GM20431 (cell line): ENCODE results near the gene MYO5B.

Source experiments
- in situ Hi-C: fragments of 300-500 bp; cut with MseI, MboI; formaldehyde crosslinking; loops from one replicate; pipeline ENCODE4 v1.15.0; 2020; ENCODE audit warnings: low sequenced_read_pairs; ENCODE audit not compliant: unreplicated experiment

Gene MYO5B

DNA sequence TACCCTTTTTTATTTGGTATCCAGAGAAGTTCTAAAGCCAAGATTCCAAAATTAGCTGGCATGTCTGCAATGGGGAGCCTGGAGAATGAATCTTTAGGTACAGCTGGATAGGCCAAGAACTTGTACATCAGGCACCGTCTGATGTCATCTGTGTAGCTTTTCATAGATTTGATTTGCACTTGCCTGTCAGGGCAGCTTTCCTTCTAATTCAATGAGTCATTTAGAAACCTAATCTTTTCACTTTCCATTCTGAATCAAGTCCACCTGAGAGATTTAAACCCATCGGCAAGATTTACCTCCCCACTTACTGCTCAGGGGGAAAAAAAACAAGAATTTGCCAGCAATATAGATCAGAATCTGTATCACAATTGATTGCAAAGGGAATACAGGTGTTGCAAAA, 320.7 kb downstream of the MYO5B start:
- in situ Hi-C loops = no loop called here

DNA sequence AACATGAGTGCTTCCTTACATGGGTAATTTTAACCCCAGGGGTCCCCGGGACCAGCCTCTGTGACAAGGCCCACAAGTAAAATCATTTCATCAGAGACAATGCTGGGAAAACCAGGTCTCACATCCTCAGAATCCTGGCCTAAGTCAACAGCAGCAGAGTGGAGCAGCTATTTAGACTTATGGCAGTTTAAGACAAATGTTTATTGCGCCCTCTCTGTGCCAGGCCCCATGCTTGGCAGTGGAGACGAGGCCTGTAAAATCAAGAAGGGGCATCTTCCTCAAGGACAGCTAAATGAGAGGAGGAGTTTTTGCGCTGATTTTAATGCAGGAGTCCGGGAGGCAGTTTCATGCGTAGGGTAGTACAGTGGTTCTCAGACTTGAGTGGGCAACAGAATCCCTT, 325.6 kb downstream of the MYO5B start:
- in situ Hi-C loops = no loop called here

DNA sequence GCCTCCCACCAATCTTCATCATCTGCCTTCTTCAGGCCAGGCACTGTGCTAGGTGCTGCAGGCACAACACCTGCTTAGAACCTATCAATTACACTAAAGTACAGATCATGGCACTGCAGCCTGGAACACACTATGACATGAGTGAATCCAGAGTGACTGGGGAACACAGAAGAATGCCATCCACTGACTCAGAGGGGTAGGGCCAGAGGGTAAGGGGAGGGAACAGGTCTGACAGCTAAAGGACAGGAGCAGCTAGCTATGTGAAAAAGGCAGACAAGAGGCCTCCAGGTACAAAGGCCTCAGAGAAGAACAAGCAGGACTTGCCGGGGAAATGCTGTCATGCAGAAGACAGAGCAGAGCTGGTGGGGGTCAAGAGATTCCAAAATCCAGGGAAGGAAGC, 328.3 kb downstream of the MYO5B start:
- in situ Hi-C loops = no loop called here

DNA sequence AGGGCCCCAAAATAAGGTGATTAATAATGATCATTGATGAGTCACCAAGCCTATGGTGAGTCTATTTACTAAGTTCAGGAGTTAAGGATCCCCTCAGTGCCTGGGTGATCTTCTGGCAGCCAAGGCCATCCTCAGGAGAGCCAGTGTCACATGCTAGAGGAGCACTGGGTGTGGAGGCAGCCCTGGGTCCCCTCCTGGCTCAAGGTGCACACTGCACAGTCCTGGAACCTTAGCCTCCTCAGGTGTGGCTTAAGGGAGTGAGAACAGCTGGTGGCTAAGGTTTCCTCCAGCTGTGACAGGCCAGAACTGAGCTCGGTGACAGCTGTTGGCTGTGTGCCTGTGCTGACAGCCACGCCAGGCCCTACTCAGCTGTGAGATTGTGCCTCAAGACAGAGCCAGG, 329.5 kb downstream of the MYO5B start:
- in situ Hi-C loops = no loop called here

DNA sequence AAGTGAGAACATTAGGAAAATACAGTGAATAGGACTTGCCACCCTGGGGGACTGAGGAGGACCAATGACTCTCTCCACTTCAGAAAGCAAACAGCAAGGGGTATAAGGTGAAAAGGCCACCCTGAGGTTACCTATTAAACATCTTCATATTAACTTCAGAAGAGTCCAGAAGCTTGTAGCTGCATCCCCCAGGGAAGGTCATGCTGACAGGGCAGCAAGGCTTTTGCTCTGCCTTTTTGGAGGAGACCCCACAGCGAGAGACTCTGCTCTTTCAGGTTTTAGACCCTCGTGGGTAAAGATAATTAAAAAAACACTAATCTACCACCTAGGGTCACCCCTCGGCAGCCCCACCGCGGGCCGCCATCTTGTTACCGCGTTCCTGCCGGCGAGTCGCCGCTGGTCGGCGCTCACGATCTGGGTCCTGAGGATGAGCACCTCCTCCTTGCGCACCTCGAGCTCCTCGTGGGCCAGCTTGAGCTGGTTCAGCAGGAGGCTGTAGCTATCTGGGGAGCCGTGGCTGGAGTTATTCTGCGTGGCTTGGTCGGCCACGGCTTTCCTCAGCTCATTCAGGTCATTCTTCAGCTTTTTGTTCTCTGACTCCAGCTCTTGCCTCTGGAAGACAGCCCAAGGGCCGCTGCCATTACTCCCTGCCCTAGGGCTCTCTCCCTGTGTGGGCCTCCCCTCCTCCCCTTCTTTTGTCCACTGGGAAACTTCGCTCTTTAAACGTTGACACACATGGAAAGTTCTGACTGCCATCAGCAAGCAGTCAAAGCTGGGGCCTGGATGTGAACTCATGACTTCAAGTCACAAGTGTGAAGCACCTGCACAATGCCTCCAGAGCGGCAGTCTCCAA, 331.0 kb downstream of the MYO5B start:
- in situ Hi-C loops = no loop called here

DNA sequence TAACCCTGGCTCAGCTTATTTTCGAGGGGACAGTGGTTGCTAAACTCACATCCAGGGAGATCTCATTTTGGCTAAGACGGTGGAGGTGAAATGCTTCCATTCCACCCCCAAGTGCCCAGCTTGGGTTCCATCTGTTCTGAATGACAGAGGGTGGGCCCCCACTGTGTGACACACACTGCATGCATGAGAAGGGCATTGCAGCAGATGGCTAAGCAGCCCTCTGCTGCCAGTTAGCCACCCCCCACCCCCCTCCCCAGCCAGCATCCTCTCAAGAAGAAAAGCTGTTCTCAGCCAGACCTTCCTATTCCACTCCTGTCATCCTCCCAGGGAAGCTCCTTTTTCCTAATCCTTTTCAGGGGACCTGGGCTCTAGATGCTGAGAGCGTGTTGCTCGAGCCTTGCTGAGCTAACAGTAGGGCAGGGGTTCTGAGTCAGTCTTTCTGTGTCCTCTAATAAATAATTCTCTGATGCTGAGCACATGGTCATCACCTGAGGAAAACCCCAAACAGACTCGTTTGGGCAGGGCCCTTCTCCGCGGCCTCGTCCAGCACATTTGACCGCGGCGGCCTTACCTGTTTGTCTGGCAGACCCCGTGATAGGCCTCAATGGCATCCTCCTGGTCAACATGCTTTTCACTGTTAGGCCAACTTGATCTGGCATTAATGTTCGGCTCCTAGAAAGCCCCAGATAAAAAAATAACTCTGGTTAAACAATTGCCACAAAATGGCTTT, 332.1 kb downstream of the MYO5B start:
- in situ Hi-C loops = no loop called here

DNA sequence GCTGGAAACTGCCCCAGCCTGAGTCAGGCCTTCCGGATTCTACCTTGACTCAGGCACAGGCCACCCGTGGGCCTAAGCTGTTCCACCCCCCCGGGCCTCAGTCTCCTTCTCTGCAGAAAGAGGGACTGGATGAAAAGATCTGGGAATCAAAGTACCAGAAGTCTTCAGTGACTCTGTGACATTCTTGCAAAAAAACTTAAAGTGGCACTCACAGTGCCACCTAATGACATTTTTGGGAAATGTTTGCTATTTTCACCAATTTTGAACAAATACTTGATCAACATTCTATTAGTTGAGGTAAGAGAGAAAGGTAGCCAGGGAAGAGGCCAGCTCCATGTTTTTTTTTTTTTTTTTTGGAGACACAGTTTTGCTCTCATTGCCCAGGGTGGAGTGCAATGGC, 333.3 kb downstream of the MYO5B start:
- in situ Hi-C loops = no loop called here

DNA sequence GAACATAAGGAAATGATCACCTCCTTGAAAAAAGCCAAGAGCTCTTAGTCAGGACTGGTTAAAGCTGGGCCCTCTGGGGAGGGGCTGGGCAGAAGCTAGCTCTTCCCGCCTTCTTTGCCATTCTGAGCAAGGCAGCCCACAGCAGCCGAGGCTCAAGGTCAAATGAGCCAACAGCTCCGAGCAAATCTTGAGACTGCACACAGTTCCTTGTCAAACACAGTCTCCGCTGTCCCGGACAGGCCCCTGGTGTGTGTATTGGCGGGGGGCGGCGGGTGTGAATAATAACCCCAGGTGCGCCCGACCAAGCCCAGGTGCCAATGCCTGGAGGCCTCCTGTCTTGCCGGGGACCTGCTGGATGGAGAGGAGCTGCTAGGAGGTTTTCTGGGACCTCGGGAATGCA, 335.2 kb downstream of the MYO5B start:
- in situ Hi-C loops = loop anchor here (10.0 kb wide), 1 partner anchor 345 kb away; no protein-coding TSS in a partner anchor

DNA sequence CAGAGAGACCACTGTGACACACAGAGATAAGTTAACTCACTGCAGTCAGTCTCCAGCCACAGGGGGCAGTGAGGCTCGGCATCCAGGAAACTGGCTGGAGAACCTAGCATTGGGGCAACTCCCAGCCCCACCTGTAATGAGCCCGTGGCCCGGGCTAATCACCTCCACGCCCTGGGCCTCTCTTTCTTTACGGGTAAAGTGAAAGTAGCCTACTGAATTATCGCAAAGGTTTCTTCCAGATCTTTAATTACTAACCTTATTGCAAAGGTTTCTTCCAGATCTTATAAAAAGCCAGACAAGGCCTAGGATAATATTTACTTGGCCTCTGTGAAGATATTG, 336.0 kb downstream of the MYO5B start:
- in situ Hi-C loops = loop anchor here (10.0 kb wide), 1 partner anchor 344 kb away; no protein-coding TSS in a partner anchor

DNA sequence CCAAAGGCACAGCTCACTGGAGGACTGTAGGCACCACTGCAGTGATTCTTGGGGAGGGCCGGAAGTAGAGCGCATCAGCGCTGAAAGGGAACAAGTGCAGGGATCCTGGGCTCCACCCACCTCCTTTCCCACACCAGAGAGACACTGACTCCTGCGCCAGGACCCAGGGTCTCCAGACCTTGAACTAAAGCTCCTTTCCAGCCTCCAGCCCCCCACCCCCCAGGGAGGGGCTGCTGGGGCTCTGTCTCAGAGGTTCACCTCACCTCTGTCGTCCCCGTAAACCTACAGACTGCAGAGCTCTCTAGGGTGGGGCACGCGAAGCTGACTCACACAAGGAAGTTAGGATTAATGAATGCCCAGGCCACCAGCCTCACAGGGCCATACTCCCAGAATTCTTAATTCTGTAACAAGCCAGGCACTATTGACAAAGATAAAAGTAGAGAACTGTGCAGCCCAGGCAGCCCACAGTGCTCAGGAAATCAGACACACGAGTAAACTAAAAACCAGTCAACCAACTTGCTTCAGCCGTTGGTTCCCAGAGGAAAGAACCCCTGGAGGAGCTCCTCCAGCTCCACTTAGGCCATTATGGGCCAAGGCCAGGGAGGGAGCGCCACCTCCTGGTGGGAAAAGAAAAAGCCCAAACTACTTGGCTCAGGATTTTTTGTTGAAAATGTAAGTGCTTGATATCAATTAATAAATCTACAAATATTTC, 336.5 kb downstream of the MYO5B start:
- in situ Hi-C loops = loop anchor here (10.0 kb wide), 1 partner anchor 344 kb away; no protein-coding TSS in a partner anchor

DNA sequence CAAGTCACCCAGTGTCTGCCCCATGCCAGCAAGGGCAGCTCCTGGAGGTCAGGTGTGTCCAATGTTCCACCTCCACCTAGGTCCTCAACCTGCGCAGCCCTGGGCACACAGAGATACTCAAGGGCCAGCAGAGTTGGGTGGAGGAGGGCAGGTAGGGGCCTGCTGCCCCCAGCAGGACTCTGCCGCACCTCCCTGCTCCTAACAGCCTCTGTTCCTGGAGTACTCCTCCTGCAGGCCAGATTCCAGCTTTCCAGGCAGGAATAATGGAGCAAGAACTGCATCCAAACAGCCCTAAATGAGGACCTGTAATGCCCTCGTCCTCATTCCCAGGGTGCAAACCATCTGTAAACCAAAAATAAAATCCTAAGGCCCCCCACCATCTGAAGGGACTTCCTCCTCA, 337.2 kb downstream of the MYO5B start:
- in situ Hi-C loops = loop anchor here (10.0 kb wide), 1 partner anchor 343 kb away; no protein-coding TSS in a partner anchor

DNA sequence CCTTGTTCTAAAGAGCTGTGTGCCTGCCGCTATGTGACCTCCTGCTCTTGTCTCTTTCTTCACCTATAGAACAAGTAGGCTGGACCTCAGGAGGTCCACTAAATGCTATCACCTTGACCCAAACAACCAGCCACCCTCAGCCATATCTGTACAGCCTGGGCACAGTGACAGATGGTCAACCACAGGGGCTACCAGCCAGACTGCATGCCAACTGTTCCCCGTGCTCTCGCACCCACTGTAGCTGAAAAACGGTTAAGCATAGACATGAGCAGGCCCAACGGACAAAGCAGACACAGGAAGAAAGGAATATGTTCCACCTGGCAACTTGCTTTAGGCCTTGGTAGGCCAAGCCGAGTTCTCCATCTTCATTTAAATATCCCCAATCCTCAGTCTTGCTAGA, 338.5 kb downstream of the MYO5B start:
- in situ Hi-C loops = loop anchor here (10.0 kb wide), 1 partner anchor 342 kb away; no protein-coding TSS in a partner anchor

DNA sequence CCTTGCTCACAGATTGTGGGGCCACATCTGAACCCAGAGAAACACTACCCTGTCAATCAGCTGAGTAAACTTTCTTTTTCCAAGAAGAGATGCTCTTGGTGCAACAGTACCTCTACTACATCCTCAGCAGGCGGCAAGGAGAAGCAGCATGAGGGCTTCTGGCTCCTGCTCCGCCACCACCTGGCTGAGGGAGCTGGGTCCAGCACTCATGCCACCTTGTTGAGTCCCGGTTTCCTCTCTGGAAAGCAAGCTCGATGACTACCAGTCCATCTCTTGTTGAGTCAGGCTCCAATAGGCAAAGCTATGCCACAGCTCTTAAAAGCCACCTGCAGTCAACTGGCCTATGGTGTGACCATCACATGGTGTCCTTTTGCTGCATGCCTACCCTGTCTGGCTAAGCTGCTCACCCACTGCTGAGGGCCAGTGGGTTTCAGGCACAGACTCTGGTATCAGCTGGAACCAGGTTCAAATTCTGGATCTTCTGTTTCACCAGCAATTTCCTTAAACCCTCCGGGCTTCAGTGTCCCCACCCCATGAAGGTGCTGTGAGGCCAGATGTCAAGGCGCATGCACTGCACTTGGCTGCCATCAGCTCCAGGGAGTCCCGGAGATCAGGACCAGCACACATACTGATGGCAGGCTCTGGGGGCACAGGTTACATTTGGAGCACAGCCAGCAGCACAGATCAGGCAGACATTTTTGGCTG, 339.1 kb downstream of the MYO5B start:
- in situ Hi-C loops = loop anchor here (10.0 kb wide), 1 partner anchor 341 kb away; no protein-coding TSS in a partner anchor

DNA sequence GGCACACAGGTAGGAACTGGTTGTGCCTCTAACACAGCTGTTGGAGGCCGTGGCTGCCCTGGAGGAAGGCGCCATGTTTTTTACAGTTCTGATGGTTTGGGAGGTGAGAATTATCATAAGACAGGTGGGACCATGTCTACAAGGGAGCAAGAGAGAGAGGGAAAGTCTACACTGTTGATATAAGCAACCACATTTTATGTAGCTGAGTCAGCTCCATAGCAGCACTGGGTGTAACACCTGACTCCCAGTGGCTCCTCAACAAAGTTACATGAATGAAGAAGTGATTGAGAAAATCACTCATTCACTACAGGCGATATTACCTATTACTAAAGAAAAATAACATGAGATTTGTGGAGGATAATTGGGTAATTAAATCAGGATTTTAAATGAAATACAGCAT, 340.3 kb downstream of the MYO5B start:
- in situ Hi-C loops = loop anchor here (10.0 kb wide), 1 partner anchor 340 kb away; no protein-coding TSS in a partner anchor

DNA sequence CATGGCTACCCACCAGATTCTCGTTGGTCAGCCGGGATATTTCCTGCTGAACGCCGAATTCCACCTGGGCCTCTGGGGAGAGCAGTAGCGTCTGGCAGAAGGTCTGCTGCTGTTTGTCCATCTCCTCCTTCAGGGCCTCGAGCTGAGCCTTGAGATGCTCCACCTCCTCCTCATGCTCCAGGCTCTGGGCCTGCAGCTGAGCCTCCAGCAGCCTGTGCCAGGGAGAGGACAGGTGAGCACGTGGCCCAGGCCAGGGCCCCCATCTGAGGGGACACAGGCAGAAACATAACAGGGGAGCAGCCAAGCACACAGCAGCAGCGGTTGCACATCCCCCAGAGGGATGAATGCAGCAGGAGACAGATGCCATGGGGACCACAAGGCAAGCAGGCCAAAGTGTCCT, 341.5 kb downstream of the MYO5B start:
- in situ Hi-C loops = loop anchor here (10.0 kb wide), 1 partner anchor 339 kb away; no protein-coding TSS in a partner anchor

DNA sequence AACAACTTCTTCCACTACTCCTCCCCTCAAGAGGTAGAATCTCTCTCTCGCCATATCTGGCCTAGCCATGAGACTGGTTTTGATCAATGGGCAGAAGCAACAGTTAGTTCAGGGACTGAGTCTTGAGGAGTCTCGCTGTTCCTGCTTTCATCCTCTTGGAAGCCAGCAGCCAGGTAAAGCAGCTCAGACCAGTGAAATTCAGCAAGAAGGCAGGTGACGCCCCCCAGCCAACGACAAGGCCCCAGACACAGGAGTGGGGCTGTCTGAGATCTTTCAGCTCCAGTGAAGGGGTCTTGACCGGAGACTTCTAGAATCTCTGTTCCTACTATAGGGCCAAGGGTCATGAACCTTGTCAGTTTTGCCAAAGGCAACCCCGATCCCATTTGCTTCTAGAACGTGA, 341.9 kb downstream of the MYO5B start:
- in situ Hi-C loops = loop anchor here (10.0 kb wide), 1 partner anchor 338 kb away; no protein-coding TSS in a partner anchor

DNA sequence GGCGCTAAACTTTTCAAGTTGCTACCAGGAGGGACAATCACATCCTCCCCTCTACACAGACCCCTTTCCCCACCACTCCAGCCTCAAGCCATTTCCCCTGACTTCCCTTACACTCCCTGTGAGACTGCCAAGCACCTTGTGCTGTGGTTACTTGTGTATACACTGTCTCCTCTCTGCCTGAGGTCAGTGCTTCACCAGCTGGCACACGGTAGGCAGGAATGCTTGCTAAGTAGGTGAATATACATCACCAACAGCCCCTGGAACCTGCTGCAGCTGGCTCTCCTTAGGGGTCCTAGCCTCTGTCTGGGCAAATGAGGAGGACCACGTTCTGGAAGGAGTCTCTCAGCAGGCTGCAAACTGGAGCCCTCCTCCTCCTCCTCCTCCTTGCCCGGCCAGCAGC, 343.3 kb downstream of the MYO5B start:
- in situ Hi-C loops = loop anchor here (10.0 kb wide), 1 partner anchor 337 kb away; no protein-coding TSS in a partner anchor

DNA sequence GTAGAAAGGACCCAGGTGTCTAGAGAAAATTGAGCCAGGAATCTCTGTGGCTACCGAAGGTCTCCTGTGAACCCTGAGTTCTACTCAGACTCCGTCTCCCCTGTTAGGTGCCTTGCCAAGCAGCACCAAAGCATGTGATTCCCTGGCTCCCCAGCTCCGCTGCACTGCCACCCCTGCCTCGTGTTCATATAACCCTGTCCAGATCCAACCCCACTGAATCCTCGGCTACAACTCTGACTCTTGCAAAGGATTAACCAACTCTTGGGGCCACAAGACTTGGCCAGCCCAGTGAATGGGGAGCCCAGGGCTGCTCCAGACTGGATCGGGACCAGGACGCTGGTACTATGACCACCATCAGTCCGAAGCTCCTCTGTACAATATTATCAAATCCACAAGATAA, 344.3 kb downstream of the MYO5B start:
- in situ Hi-C loops = loop anchor here (10.0 kb wide), 1 partner anchor 336 kb away; no protein-coding TSS in a partner anchor

DNA sequence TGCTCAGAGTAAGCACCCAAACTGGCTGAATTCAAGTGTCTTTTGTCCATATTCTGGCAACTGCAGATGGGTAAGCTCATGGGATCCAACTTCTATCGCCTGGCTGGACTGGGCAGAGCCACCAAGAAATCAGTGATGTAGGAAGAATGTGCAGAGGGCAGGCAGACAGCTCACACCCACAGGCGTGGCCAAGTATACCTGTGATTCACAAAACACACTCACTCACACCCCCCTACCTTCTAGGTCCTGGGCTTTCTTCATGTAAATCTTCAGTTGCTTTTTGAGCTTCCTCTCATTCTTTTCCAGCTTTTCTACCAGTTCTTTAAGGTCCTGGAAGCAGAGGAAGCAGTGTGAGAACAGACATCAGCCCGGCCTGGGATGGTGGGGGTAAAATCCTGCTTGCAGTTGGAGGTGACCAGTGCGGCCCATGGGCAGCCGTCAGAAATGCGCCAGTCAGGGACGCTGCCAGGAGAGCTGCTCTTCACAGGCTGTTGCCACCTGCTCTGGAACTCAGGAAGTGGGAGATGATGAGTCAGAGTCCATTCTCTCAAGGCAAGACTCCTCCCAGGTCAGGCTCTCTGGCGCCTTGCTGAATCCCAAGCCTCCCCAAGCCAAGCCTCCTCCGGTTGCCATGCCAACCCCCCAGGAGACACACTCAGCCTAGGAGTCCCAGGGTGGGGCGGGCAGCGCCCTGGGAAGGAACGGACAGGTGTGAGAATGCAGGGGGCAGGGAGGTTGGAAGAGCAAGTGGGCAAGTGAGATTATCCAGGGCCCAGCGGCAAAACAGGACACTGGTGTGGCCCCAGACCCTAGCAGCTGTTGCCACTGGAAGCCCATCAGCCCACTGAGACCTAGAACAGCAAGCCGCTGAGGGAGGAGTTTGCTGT, 345.4 kb downstream of the MYO5B start:
- in situ Hi-C loops = loop anchor here (10.0 kb wide), 1 partner anchor 335 kb away; no protein-coding TSS in a partner anchor
